CD14-positive monocyte (primary cell): ENCODE measurements around the gene GRM8. TPM values are rescaled to one million over a fixed set of nuclear protein-coding genes. Genes with fewer than 3 reads are reported as not detected.

ENCODE experiments used
- DNase-seq, 3 donors: peaks; one replicate each; pipeline ENCODE4 v3.0.0-alpha.2; 2011 to 2022
- H2AFZ ChIP-seq: 2 replicates; pipeline ENCODE4 v1.6.0; 2012; ENCODE audit warnings: mild to moderate bottlenecking, low read depth, low read length, inconsistent platforms; ENCODE audit not compliant: insufficient read depth, poor library complexity, severe bottlenecking
- H3K27ac ChIP-seq, 2 donors: 1 replicate in 1 of 2; 2 replicates in 1 of 2; pipeline ENCODE4 v1.5.1; 2012 to 2013; ENCODE audit warnings: low read length in 2 of 2, control low read depth in 1 of 2, inconsistent platforms in 1 of 2, low read depth in 1 of 2, mild to moderate bottlenecking in 1 of 2
- H3K27me3 ChIP-seq, 2 donors: one replicate each; pipeline versions ENCODE4 v1.6.0 to v1.6.1; 2011 to 2013; ENCODE audit warnings: low read length in 2 of 2; ENCODE audit not compliant: control insufficient read depth in 2 of 2, insufficient read depth in 2 of 2
- H3K36me3 ChIP-seq, 2 donors: replicated peaks in 1 of 2; 1 replicate in 1 of 2; 2 replicates in 1 of 2; pipeline versions ENCODE4 v1.5.1 to v1.6.1; 2012 to 2013; ENCODE audit warnings: low read length in 2 of 2, control low read depth in 1 of 2, inconsistent platforms in 1 of 2, mild to moderate bottlenecking in 1 of 2; ENCODE audit not compliant: insufficient read depth in 2 of 2, control insufficient read depth in 1 of 2
- H3K4me1 ChIP-seq, 2 donors: 1 replicate in 1 of 2; 2 replicates in 1 of 2; pipeline versions ENCODE4 v1.5.1 to v1.6.1; 2012 to 2013; ENCODE audit warnings: low read length in 2 of 2, control low read depth in 1 of 2, inconsistent platforms in 1 of 2, mild to moderate bottlenecking in 1 of 2, moderate library complexity in 1 of 2; ENCODE audit not compliant: insufficient read depth in 2 of 2, control insufficient read depth in 1 of 2
- H3K4me2 ChIP-seq: replicated peaks from 2 replicates; pipeline ENCODE3; 2012; ENCODE audit warnings: low read length, moderate library complexity, mild to moderate bottlenecking; ENCODE audit not compliant: poor library complexity, severe bottlenecking; ENCODE audit errors: extremely low read depth
- H3K4me3 ChIP-seq, 3 experiments: fragments of 200-600 bp in 1 of 3; sonication (generic) in 1 of 3; replicated peaks in 1 of 3; 1 replicate in 2 of 3; 2 replicates in 1 of 3; pipeline ENCODE4 v1.5.1; 2011 to 2013; ENCODE audit warnings: low read length in 3 of 3, mild to moderate bottlenecking in 3 of 3, control low read depth in 2 of 3, low read depth in 2 of 3, inconsistent platforms in 1 of 3, moderate library complexity in 1 of 3
- H3K79me2 ChIP-seq: 2 replicates; pipeline ENCODE4 v1.6.0; 2012; ENCODE audit warnings: mild to moderate bottlenecking, control low read depth, inconsistent platforms, low read length, moderate library complexity; ENCODE audit not compliant: insufficient read depth
- H3K9ac ChIP-seq: 2 replicates; pipeline ENCODE4 v1.6.0; 2017; ENCODE audit warnings: low read length, mild to moderate bottlenecking; ENCODE audit not compliant: insufficient read depth, poor library complexity, severe bottlenecking
- H3K9me3 ChIP-seq, 2 donors: replicated peaks in 1 of 2; 1 replicate in 1 of 2; 2 replicates in 1 of 2; pipeline versions ENCODE4 v1.5.1 to v1.6.1; 2012 to 2013; ENCODE audit warnings: low read length in 2 of 2, control low read depth in 1 of 2; ENCODE audit not compliant: control insufficient read depth in 1 of 2, insufficient read depth in 1 of 2
- H4K20me1 ChIP-seq: 2 replicates; pipeline ENCODE4 v1.6.0; 2012; ENCODE audit warnings: mild to moderate bottlenecking, low read length, control low read depth, moderate library complexity; ENCODE audit not compliant: insufficient read depth
- H3K27ac Mint-ChIP-seq, 7 donors: one replicate each; pipeline ENCODE4 v1.8.0; 2020; ENCODE audit warnings: mild to moderate bottlenecking in 7 of 7, mixed read lengths in 7 of 7, moderate library complexity in 6 of 7, inconsistent platforms in 2 of 7
- H3K27me3 Mint-ChIP-seq, 3 donors: one replicate each; pipeline ENCODE4 v1.8.0; 2021 to 2022; ENCODE audit warnings: low read depth in 3 of 3, mild to moderate bottlenecking in 3 of 3, mixed read lengths in 3 of 3, moderate library complexity in 3 of 3, inconsistent platforms in 1 of 3
- H3K36me3 Mint-ChIP-seq, 2 donors: one replicate each; pipeline ENCODE4 v1.8.0; 2020; ENCODE audit warnings: mixed read lengths in 2 of 2, inconsistent platforms in 1 of 2, mild to moderate bottlenecking in 1 of 2
- H3K4me1 Mint-ChIP-seq: one replicate; pipeline ENCODE4 v1.8.0; 2020; ENCODE audit warnings: mild to moderate bottlenecking, mixed read lengths
- H3K4me3 Mint-ChIP-seq, 2 donors: one replicate each; pipeline ENCODE4 v1.8.0; 2020; ENCODE audit warnings: mild to moderate bottlenecking in 2 of 2, mixed read lengths in 2 of 2, moderate library complexity in 1 of 2
- H3K9me3 Mint-ChIP-seq, 7 donors: one replicate each; pipeline ENCODE4 v1.8.0; 2020 to 2022; ENCODE audit warnings: mixed read lengths in 7 of 7, mild to moderate bottlenecking in 6 of 7, moderate library complexity in 6 of 7, inconsistent platforms in 2 of 7
- WGBS: methylation state at CpG from one replicate; pipeline ENCODE4 v1.1.5; 2013; ENCODE audit warnings: missing lambda C conversion rate; ENCODE audit not compliant: insufficient coverage; 5-methylcytosine and 5-hydroxymethylcytosine counted together
- intact Hi-C, 2 donors: fragments of 100-400 bp; cut with micrococcal nuclease; formaldehyde crosslinking; loops; one replicate each; pipeline versions ENCODE4 v1.15.0 to v1.15.1; 2023
- polyA plus RNA-seq, 3 donors: library from polyadenylated mRNA; depleted of rRNA in 1 of 3; unstranded in 2 of 3; stranded (reverse) in 1 of 3; fragments of 300-500 nt in 2 of 3; fragments of >200 nt in 1 of 3; fragmentation: Illumina TruSeq in 2 of 3; gene quantifications; 1 replicate in 2 of 3; 2 replicates in 1 of 3; pipeline ENCODE4 v1.2.3, GENCODE V29; 2012 to 2021
- TF ChIP-seq, protein P1 (sequence below): fragments of 200-600 bp; IDR thresholded peaks from one replicate; pipeline ENCODE4 v1.8.0; 2022; ENCODE audit warnings: antibody characterized with exemption, mild to moderate bottlenecking

The GRM8 gene
- polyA plus RNA-seq, 3 donors: not detected

DNA sequence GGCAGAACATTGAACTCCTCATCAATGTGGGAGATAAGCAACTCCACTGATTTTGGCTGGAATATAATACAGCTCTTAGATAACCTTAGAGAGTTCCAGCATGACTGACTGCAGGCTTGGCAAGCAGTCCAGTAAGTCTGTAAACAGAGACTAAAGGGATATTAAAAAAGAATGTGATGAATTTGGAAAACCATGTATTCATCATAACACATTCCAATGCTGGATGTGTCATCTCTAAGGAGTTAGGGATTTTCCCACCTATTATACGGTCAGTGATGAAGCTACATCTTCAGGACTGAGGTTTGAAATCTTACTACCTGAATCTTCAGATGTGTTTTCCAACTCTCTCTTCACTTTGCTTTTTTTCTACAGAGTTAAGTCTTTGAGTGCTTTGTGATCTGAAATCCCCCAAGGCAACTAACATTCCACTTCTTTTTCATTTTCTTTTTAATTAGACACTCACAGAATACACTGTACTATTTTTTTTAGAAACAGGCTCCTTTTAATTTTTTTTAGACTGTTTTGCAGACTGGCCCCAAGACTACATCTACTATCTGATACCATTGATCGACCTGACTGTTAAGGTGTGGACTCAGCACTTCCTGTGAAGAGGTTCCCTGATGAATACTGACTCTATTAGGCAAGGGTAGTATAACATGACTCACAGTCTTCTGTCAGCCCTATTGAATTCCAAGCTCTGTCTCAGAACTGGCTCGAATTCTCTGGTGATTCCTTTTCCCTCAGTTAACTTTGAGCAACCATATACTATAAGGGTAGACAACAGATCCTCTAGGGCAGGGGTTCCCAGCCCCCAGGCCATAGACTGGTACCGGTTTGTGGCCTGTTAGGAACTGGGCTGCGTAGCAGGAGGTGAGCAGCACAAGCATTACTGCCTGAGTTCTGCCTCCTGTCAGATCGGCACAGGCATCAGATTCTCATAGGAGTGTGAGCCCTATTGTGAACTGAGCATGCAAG lies 678.2 kb downstream of the GRM8 start:
- no peak overlapping the region for H3K4me2 ChIP-seq
- Mint-ChIP-seq H3K4me3 (no peak overlapping the region), H3K27me3 (peaks cover 0 to 2% (median 0%) of the 10 kb centered on the region in 3 donors), H3K36me3 (no peaks in the 10 kb centered on the region), H3K4me1 (no peaks in the 10 kb centered on the region), H3K9me3 (peaks cover 0 to 4% (median 0%) of the 10 kb centered on the region in 7 donors), H3K27ac (no peak overlapping the region)
- H3K79me2 ChIP-seq: no peaks in the 10 kb centered on the region
- no peak overlapping the region for H3K4me3 ChIP-seq
- no peaks in the 10 kb centered on the region for H3K36me3 ChIP-seq
- H4K20me1 ChIP-seq: no peaks in the 10 kb centered on the region
- DNase-seq: no peak
- 93% methylated on average over 3 of the region's 6 CpGs for WGBS
- intact Hi-C loops: no loop called here
- H3K27me3 ChIP-seq: no peaks in the 10 kb centered on the region
- H3K27ac ChIP-seq: no peak overlapping the region
- no peak overlapping the region for H3K9ac ChIP-seq
- H3K9me3 ChIP-seq: peaks cover 0 to 2% of the 10 kb centered on the region in 2 donors
- H3K4me1 ChIP-seq: no peaks in the 10 kb centered on the region
- TF ChIP-seq, protein P1, sequence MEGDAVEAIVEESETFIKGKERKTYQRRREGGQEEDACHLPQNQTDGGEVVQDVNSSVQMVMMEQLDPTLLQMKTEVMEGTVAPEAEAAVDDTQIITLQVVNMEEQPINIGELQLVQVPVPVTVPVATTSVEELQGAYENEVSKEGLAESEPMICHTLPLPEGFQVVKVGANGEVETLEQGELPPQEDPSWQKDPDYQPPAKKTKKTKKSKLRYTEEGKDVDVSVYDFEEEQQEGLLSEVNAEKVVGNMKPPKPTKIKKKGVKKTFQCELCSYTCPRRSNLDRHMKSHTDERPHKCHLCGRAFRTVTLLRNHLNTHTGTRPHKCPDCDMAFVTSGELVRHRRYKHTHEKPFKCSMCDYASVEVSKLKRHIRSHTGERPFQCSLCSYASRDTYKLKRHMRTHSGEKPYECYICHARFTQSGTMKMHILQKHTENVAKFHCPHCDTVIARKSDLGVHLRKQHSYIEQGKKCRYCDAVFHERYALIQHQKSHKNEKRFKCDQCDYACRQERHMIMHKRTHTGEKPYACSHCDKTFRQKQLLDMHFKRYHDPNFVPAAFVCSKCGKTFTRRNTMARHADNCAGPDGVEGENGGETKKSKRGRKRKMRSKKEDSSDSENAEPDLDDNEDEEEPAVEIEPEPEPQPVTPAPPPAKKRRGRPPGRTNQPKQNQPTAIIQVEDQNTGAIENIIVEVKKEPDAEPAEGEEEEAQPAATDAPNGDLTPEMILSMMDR: no peak
- no peak overlapping the region for H2AFZ ChIP-seq

GRCh38 chr7:126570845-126571244 lies 681.9 kb downstream of the GRM8 start:
- peaks cover 0 to 4% (median 0%) of the 10 kb centered on the region in 7 donors for H3K9me3 Mint-ChIP-seq
- intact Hi-C loops: no loop called here
- H3K27ac Mint-ChIP-seq: no peak overlapping the region

More at GRCh38 chr7:126570845-126571244, 681.9 kb downstream of the GRM8 start:
- Histone ChIP-seq H3K27ac (no peak overlapping the region), H3K79me2 (no peaks in the 10 kb centered on the region), H4K20me1 (no peaks in the 10 kb centered on the region), H2AFZ (no peak overlapping the region), H3K9ac (no peak overlapping the region), H3K4me3 (no peak overlapping the region), H3K4me2 (no peak overlapping the region), H3K36me3 (no peaks in the 10 kb centered on the region), H3K4me1 (no peaks in the 10 kb centered on the region), H3K27me3 (no peaks in the 10 kb centered on the region), H3K9me3 (peaks cover 0 to 2% of the 10 kb centered on the region in 2 donors)
- TF ChIP-seq, protein P1: no peak
- no CpG with 5 or more reads among the region's 1 CpG for WGBS
- Mint-ChIP-seq H3K27me3 (peaks cover 0 to 2% (median 0%) of the 10 kb centered on the region in 3 donors), H3K36me3 (no peaks in the 10 kb centered on the region), H3K4me1 (no peaks in the 10 kb centered on the region), H3K4me3 (no peak overlapping the region)
- no peak for DNase-seq
